ENCODE results near the gene MSANTD2.

The MSANTD2 gene

DNA sequence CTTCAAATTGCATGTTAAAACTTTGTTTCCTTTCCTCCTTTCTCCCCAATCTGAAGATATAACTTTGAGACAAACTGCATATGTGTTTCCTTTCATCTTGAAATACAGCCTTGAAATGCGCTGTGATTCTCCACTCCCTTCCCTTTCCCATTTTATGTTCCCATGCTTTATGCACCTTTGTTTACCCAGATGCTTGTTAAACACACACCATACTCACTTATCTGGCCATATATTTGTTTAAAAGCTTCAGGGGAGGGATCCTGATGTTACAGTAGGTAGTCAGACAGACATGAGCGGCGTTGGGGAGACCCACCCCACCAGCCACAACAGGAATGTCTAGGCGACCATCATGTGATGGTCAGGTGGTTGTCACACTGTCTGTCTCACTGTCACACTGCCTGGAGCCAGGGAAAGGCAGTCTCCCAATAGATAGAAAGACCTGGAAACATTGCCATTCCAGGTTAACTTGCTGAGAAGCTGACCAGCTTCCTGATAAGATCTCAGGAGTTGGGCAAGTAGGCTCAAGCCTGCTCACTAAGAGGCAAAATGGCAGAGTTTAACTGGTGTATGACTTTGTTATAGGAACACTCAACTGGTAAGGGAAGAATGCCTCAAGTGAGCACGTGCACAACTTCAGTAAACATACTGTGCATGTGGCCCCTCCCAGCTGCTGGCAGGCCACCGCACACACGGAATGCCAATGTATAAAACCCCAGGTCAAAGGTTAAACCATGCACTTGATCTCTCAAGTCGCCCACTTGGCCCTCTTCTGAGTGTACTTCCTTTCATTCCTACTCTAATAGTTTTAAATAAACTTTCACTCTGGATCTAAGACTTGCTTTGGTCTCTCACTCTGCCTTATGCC lies 23.5 kb upstream of the MSANTD2 start:
- H3K4me3 ChIP-seq (ENCODE audit: low read length): no peak overlapping the region
- TF ChIP-seq, protein P1, sequence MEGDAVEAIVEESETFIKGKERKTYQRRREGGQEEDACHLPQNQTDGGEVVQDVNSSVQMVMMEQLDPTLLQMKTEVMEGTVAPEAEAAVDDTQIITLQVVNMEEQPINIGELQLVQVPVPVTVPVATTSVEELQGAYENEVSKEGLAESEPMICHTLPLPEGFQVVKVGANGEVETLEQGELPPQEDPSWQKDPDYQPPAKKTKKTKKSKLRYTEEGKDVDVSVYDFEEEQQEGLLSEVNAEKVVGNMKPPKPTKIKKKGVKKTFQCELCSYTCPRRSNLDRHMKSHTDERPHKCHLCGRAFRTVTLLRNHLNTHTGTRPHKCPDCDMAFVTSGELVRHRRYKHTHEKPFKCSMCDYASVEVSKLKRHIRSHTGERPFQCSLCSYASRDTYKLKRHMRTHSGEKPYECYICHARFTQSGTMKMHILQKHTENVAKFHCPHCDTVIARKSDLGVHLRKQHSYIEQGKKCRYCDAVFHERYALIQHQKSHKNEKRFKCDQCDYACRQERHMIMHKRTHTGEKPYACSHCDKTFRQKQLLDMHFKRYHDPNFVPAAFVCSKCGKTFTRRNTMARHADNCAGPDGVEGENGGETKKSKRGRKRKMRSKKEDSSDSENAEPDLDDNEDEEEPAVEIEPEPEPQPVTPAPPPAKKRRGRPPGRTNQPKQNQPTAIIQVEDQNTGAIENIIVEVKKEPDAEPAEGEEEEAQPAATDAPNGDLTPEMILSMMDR (IDR thresholded peaks at IDR 0.05; ENCODE audit: insufficient read depth, low read depth, low read length, missing control alignments): no peak
- no peak for DNase-seq (ENCODE audit: low read depth)

- no peak overlapping the region for H3K4me3 ChIP-seq (ENCODE audit: low read length)
- TF ChIP-seq, protein P1 (IDR thresholded peaks at IDR 0.05; ENCODE audit: insufficient read depth, low read depth, low read length, missing control alignments): no peak
- DNase-seq (ENCODE audit: low read depth): no peak
Observed at GRCh38 chr11:124821995-124822730, 22.0 kb upstream of the MSANTD2 start.

DNA sequence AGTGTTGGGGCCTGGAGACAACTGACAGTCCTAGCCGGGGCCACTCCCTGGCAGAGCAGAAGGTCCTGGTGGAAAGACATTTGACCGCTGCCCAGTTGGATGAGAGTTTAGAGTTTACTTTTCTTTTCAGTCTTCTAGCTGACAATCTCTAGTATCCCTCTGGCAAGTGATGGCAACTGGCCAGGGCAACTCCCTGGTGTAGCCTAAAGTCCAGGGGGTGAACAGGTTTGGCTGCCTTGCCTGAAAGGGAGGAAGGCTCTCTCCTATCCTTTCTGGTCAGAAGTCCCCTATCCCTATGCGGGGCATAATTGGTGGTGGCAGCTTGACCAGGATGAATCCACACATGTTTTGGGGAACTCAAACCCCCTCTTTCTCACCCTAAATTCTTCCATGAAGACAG lies 16.8 kb upstream of the MSANTD2 start:
- no peak for DNase-seq (ENCODE audit: low read depth)
- no peak overlapping the region for H3K4me3 ChIP-seq (ENCODE audit: low read length)
- TF ChIP-seq, protein P1 (IDR thresholded peaks at IDR 0.05; ENCODE audit: insufficient read depth, low read depth, low read length, missing control alignments): no peak

DNA sequence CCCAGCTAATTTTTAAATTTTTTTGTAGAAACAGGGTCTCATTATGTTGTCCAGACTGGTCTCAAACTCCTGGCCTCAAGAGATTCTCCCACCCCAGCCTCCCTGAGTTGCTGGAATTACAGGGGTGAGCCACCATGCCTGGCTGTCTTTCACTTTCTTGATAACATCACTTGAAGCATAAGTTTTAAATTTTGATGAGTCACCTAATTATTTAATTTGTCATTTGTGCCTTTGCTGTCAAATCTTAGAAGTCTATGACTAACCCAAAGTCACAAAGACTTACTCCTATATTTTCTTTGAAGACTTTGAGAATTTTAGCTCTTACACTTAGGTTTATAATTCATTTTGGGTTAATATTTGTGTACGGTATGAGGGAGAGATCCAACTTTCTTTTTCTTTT lies 14.5 kb upstream of the MSANTD2 start:
- TF ChIP-seq, protein P1 (IDR thresholded peaks at IDR 0.05; ENCODE audit: insufficient read depth, low read depth, low read length, missing control alignments): no peak
- H3K4me3 ChIP-seq (ENCODE audit: low read length): no peak overlapping the region
- DNase-seq (ENCODE audit: low read depth): no peak

DNA sequence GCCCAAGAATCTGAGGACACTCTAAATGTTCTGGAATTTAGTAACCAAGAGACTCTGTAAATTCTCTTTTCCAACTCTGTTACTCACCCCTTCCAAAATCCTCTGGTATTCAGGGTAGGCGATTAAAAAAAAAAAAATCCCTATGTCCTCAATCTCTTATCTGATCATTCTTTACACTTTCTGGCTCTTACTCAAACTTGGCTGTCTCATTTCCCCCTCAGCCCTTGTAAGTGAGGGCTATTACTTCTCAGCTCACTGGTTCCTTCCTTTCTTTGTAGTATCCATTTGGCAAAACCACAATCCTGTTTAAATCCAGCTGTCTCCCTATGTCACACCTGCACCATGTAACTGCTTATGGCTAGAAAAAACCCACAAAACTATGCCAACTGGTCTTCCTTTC lies 12.7 kb upstream of the MSANTD2 start:
- DNase-seq (ENCODE audit: low read depth): no peak
- TF ChIP-seq, protein P1 (IDR thresholded peaks at IDR 0.05; ENCODE audit: insufficient read depth, low read depth, low read length, missing control alignments): no peak
- no peak overlapping the region for H3K4me3 ChIP-seq (ENCODE audit: low read length)

DNA sequence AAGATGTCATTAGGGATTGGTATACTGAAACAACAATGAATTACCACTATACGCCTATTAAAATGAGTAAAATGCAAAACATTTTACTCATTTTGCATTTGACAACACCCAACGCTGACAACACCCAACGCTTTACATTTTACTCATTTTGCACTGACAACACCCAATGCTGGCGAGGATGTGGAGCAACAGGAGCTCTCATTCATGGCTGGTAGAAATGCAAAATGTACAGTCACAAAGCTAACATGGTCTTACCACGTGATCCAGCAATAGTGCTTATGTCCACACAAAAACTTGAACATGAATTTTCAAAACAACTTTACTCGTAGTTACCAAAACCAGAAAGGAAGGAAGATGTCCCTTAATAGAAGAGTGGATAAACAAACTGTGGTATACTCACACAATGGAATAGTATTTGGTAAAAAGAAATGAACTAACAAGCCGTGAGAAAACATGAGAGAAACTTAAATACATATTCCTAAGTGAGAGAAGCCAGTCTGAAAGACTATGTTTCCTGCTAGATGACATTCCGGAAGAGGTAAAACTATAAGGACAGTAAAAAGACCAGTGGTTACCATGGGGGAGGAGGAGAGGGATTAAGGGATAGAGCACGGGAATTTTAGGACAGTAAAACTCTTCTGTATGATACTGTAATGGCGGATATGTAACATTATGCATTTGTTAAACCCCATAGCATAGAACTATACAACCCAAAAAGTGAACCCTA lies 11.4 kb upstream of the MSANTD2 start:
- TF ChIP-seq, protein P1 (IDR thresholded peaks at IDR 0.05; ENCODE audit: insufficient read depth, low read depth, low read length, missing control alignments): no peak
- no peak overlapping the region for H3K4me3 ChIP-seq (ENCODE audit: low read length)

More for the DNA sequence above, 11.4 kb upstream of the MSANTD2 start:
- no peak for DNase-seq (ENCODE audit: low read depth)

All from epithelial cell of esophagus (primary cell).